Measurements from ENCODE around the gene KCNK3.
"Not testable (repeated sequence)": the region's sequence is repeated elsewhere in the genome, so short reads cannot be mapped to it uniquely, and the experiment has no call there.

Gene KCNK3

GRCh38 chr2:26692279-26692896 is at the start of gene KCNK3:
Gene KCNK3, plus strand, starts transcription at chr2:26692722. Its CDS starts 154 bp downstream, at chr2:26692876.
- FAIRE-seq (peak; percentile 61), DNase-seq (ENCODE audit: low spot score) (peak; percentile 87)

- FAIRE-seq (peak; percentile 58), DNase-seq (ENCODE audit: low spot score) (no peak)
Measured at GRCh38 chr2:26644188-26644835, 48.2 kb upstream of the KCNK3 start.

GRCh38 chr2:26645762-26646161 is 46.8 kb upstream of the KCNK3 start:
- no peak for DNase-seq (ENCODE audit: low spot score)
- FAIRE-seq: no peak

- no peak for FAIRE-seq
- no peak for DNase-seq (ENCODE audit: low spot score)
Measured at GRCh38 chr2:26646986-26647672, 45.4 kb upstream of the KCNK3 start.

GRCh38 chr2:26647981-26648380 is 44.5 kb upstream of the KCNK3 start:
- DNase-seq (ENCODE audit: low spot score) (no peak), FAIRE-seq (no peak)

- FAIRE-seq (no peak), DNase-seq (ENCODE audit: low spot score) (no peak)
Measured at GRCh38 chr2:26648516-26648915, 44.0 kb upstream of the KCNK3 start.

GRCh38 chr2:26649322-26649721 is 43.2 kb upstream of the KCNK3 start:
- FAIRE-seq: no peak
- no peak for DNase-seq (ENCODE audit: low spot score)

GRCh38 chr2:26649992-26650712 is 42.4 kb upstream of the KCNK3 start:
- peak; percentile 37 for FAIRE-seq
- no peak for DNase-seq (ENCODE audit: low spot score)

GRCh38 chr2:26650713-26651469 is 41.6 kb upstream of the KCNK3 start:
- DNase-seq (ENCODE audit: low spot score): no peak
- no peak for FAIRE-seq

GRCh38 chr2:26651470-26651771 is 41.1 kb upstream of the KCNK3 start:
- DNase-seq (ENCODE audit: low spot score) (no peak), FAIRE-seq (no peak)

- FAIRE-seq: no peak
Measured at GRCh38 chr2:26651799-26652198, 40.7 kb upstream of the KCNK3 start.

GRCh38 chr2:26652361-26653041 is 40.0 kb upstream of the KCNK3 start:
- DNase-seq (ENCODE audit: low spot score) (no peak), FAIRE-seq (no peak)

More at GRCh38 chr2:26651799-26652198, 40.7 kb upstream of the KCNK3 start:
- DNase-seq (ENCODE audit: low spot score): no peak

GRCh38 chr2:26653207-26654060 is 39.1 kb upstream of the KCNK3 start:
- FAIRE-seq: no peak
- no peak for DNase-seq (ENCODE audit: low spot score)

GRCh38 chr2:26654061-26654340 is 38.5 kb upstream of the KCNK3 start:
- FAIRE-seq: no peak

GRCh38 chr2:26655120-26655519 is 37.4 kb upstream of the KCNK3 start:
- FAIRE-seq: not testable (repeated sequence)

More at GRCh38 chr2:26654061-26654340, 38.5 kb upstream of the KCNK3 start:
- DNase-seq (ENCODE audit: low spot score): no peak

GRCh38 chr2:26655611-26656195 is 36.8 kb upstream of the KCNK3 start:
- FAIRE-seq (no peak), DNase-seq (ENCODE audit: low spot score) (no peak)

More at GRCh38 chr2:26655120-26655519, 37.4 kb upstream of the KCNK3 start:
- DNase-seq (ENCODE audit: low spot score): not testable (repeated sequence)

- DNase-seq (ENCODE audit: low spot score): no peak
- FAIRE-seq: no peak
Measured at GRCh38 chr2:26657265-26657664, 35.3 kb upstream of the KCNK3 start.

- no peak for DNase-seq (ENCODE audit: low spot score)
- no peak for FAIRE-seq
Measured at GRCh38 chr2:26658691-26659346, 33.7 kb upstream of the KCNK3 start.

- no peak for FAIRE-seq
- no peak for DNase-seq (ENCODE audit: low spot score)
Measured at GRCh38 chr2:26660363-26660962, 32.1 kb upstream of the KCNK3 start.
